ENCODE data around the gene RCOR1. TPM values are rescaled to one million over a fixed set of nuclear protein-coding genes. Genes with fewer than 3 reads are reported as not detected.

The RCOR1 gene
- total and polyA plus RNA-seq, 2 of the 8 experiments (the other 6 are each of a cell fraction or from before 2014, with no cell fraction given): 12.3 to 26.3 TPM

- TF ChIP-seq BRCA1 (IDR thresholded peaks at IDR 0.05; ENCODE audit: low read depth, low read length): no peak
These were observed 794 bp downstream of the RCOR1 start (continued) for GRCh38 chr14:102593061-102593824.
